ENCODE results near the gene FRMPD3. TPM values are rescaled to one million over a fixed set of nuclear protein-coding genes. Genes with fewer than 3 reads are reported as not detected.

The FRMPD3 gene
- total and polyA plus RNA-seq, 2 experiments from 2014 or later = 0.11 to 1.4 TPM

DNA sequence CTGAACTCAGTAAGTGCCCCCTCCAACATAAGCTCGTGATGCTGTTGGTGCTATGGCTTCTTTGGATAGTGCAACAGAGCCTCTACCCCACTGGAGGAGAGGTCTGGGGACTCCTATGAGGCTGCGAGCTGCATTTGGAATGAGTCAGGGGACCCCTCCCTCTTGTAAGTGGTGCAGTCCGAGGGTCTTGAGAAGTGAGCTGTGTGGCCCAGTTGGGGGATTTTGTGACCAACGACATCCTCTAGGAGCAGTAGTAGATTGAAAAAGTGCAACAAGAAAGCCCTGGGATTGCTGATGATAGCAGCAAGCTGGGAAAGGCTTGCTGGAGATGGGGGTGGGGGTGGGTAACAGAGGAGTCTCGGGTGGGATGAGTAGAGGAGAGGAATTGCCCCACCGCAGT is 3.1 kb downstream of the FRMPD3 start:
- Histone ChIP-seq H3K27me3 (ENCODE audit: insufficient read depth) (peaks cover 21% of the 10 kb centered on the region), H3K27ac (ENCODE audit: low read depth) (no peak overlapping the region), H3F3A (replicated peaks; ENCODE audit: low read depth) (no peaks in the 10 kb centered on the region), H2AFZ (no peak overlapping the region), H3K36me3 (ENCODE audit: insufficient read depth) (no peaks in the 10 kb centered on the region), H3K79me2 (replicated peaks; ENCODE audit: insufficient read depth) (no peaks in the 10 kb centered on the region), H4K20me1 (replicated peaks; ENCODE audit: insufficient read depth) (no peaks in the 10 kb centered on the region), H3K4me2 (no peak overlapping the region), H3K4me3 (no peak overlapping the region), H3K9me2 (ENCODE audit: insufficient read depth) (no peaks in the 10 kb centered on the region), H3K4me1 (ENCODE audit: insufficient read depth) (peaks cover 11% of the 10 kb centered on the region; the same call in 1 of the 2 replicates)
- no peak for DNase-seq (ENCODE audit: low spot score)
- no peak for TF ChIP-seq EZH2 (IDR thresholded peaks at IDR 0.05; ENCODE audit: low read depth, unreplicated experiment)
- TF ChIP-seq STAT1 (IDR thresholded peaks at IDR 0.05; ENCODE audit: unreplicated experiment) = no peak
- TF ChIP-seq POLR2AphosphoS5 (IDR thresholded peaks at IDR 0.05; ENCODE audit: low read depth) = no peak
- TF ChIP-seq, protein P1, sequence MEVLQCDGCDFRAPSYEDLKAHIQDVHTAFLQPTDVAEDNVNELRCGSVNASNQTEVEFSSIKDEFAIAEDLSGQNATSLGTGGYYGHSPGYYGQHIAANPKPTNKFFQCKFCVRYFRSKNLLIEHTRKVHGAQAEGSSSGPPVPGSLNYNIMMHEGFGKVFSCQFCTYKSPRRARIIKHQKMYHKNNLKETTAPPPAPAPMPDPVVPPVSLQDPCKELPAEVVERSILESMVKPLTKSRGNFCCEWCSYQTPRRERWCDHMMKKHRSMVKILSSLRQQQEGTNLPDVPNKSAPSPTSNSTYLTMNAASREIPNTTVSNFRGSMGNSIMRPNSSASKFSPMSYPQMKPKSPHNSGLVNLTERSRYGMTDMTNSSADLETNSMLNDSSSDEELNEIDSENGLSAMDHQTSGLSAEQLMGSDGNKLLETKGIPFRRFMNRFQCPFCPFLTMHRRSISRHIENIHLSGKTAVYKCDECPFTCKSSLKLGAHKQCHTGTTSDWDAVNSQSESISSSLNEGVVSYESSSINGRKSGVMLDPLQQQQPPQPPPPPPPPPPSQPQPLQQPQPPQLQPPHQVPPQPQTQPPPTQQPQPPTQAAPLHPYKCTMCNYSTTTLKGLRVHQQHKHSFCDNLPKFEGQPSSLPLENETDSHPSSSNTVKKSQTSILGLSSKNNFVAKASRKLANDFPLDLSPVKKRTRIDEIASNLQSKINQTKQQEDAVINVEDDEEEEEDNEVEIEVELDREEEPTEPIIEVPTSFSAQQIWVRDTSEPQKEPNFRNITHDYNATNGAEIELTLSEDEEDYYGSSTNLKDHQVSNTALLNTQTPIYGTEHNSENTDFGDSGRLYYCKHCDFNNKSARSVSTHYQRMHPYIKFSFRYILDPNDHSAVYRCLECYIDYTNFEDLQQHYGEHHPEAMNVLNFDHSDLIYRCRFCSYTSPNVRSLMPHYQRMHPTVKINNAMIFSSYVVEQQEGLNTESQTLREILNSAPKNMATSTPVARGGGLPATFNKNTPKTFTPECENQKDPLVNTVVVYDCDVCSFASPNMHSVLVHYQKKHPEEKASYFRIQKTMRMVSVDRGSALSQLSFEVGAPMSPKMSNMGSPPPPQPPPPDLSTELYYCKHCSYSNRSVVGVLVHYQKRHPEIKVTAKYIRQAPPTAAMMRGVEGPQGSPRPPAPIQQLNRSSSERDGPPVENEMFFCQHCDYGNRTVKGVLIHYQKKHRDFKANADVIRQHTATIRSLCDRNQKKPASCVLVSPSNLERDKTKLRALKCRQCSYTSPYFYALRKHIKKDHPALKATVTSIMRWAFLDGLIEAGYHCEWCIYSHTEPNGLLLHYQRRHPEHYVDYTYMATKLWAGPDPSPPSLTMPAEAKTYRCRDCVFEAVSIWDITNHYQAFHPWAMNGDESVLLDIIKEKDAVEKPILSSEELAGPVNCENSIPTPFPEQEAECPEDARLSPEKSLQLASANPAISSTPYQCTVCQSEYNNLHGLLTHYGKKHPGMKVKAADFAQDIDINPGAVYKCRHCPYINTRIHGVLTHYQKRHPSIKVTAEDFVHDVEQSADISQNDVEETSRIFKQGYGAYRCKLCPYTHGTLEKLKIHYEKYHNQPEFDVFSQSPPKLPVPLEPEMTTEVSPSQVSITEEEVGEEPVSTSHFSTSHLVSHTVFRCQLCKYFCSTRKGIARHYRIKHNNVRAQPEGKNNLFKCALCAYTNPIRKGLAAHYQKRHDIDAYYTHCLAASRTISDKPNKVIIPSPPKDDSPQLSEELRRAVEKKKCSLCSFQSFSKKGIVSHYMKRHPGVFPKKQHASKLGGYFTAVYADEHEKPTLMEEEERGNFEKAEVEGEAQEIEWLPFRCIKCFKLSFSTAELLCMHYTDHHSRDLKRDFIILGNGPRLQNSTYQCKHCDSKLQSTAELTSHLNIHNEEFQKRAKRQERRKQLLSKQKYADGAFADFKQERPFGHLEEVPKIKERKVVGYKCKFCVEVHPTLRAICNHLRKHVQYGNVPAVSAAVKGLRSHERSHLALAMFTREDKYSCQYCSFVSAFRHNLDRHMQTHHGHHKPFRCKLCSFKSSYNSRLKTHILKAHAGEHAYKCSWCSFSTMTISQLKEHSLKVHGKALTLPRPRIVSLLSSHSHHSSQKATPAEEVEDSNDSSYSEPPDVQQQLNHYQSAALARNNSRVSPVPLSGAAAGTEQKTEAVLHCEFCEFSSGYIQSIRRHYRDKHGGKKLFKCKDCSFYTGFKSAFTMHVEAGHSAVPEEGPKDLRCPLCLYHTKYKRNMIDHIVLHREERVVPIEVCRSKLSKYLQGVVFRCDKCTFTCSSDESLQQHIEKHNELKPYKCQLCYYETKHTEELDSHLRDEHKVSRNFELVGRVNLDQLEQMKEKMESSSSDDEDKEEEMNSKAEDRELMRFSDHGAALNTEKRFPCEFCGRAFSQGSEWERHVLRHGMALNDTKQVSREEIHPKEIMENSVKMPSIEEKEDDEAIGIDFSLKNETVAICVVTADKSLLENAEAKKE (CRISPR knock-in tag; IDR thresholded peaks at IDR 0.05) = no peak
- TF ChIP-seq NANOG (IDR thresholded peaks at IDR 0.05; ENCODE audit: borderline replicate concordance) = no peak
- no peak for TF ChIP-seq EZH2phosphoT487 (IDR thresholded peaks at IDR 0.05; ENCODE audit: unreplicated experiment)
- TF ChIP-seq ZNF114 (CRISPR knock-in tag; IDR thresholded peaks at IDR 0.05) = no peak
- no peak for TF ChIP-seq ETS1 (IDR thresholded peaks at IDR 0.05)
- no peak for TF ChIP-seq CTCF (conservative IDR thresholded peaks at IDR 0.05; ENCODE audit: low read depth in 2 of 2)
- no peak for TF ChIP-seq CREB1 (CRISPR knock-in tag; IDR thresholded peaks at IDR 0.05; ENCODE audit: low read depth)
- TF ChIP-seq ZNF331 (CRISPR knock-in tag; IDR thresholded peaks at IDR 0.05; ENCODE audit: low read depth) = no peak
- H3K9me3 Mint-ChIP-seq = no peaks in the 10 kb centered on the region
- H3K27ac Mint-ChIP-seq = no peak overlapping the region
- H3K36me3 Mint-ChIP-seq (ENCODE audit: low read depth) = no peaks in the 10 kb centered on the region
- peaks cover 15% of the 10 kb centered on the region for H3K27me3 Mint-ChIP-seq (ENCODE audit: insufficient read depth, low read depth, poor library complexity)
- no peak overlapping the region for H3K4me3 Mint-ChIP-seq
- peaks cover 33% of the 10 kb centered on the region for H3K4me1 Mint-ChIP-seq
- no peak for ATAC-seq

Measured in GM23338 (cell line).